Stomach (tissue), 9 donors: ENCODE results near the gene MFN1. TPM values are rescaled to one million over a fixed set of nuclear protein-coding genes. Genes with fewer than 3 reads are reported as not detected.

Experiments
- DNase-seq, 2 donors: peaks; one replicate each; pipeline versions ENCODE4 v3.0.0 to v3.0.0-alpha.2; 2013 to 2019
- H3K27ac ChIP-seq, 5 donors: fragments of 200-600 bp in 4 of 5; sonication (generic) in 4 of 5; one replicate each; pipeline ENCODE4 v1.5.1; 2013 to 2019; ENCODE audit warnings: mild to moderate bottlenecking in 1 of 5, moderate library complexity in 1 of 5
- H3K27me3 ChIP-seq, 3 donors: fragments of 200-600 bp; sonication (generic); one replicate each; pipeline ENCODE4 v1.5.1; 2017 to 2019; ENCODE audit warnings: mixed run types in 1 of 3
- H3K36me3 ChIP-seq, 4 donors: fragments of 200-600 bp; sonication (generic); 1 replicate in 3 of 4; 2 replicates in 1 of 4; pipeline ENCODE4 v1.5.1; 2016 to 2019
- H3K4me1 ChIP-seq, 4 donors: fragments of 200-600 bp; sonication (generic); one replicate each; pipeline ENCODE4 v1.5.1; 2016 to 2019
- H3K4me3 ChIP-seq, 4 donors: fragments of 200-600 bp; sonication (generic) in 3 of 4; one replicate each; pipeline ENCODE4 v1.5.1; 2016 to 2019; ENCODE audit warnings: mild to moderate bottlenecking in 1 of 4
- H3K9me3 ChIP-seq, 4 donors: fragments of 200-600 bp; sonication (generic); one replicate each; pipeline ENCODE4 v1.5.1; 2016 to 2019
- EP300 ChIP-seq: sonication (generic); formaldehyde crosslinking; IDR thresholded peaks from one replicate; pipeline ENCODE4 v1.6.1; 2017; ENCODE audit warnings: antibody characterized with exemption
- POLR2A ChIP-seq, 4 donors: fragments of 450-650 bp; IDR thresholded peaks; one replicate each; pipeline ENCODE4 v1.6.1; 2016; ENCODE audit warnings: antibody characterized with exemption in 4 of 4, control low read depth in 2 of 4, mild to moderate bottlenecking in 1 of 4, moderate library complexity in 1 of 4
- POLR2AphosphoS5 ChIP-seq, 3 donors: sonication (generic); formaldehyde crosslinking; IDR thresholded peaks; one replicate each; pipeline ENCODE4 v1.6.1; 2016; ENCODE audit warnings: antibody characterized with exemption in 3 of 3
- WGBS, 5 donors: extraction: QIAGEN DNeasy Blood & Tissue Kit in 3 of 5; methylation state at CpG; one replicate each; pipeline versions ENCODE4 v1.1.5 to v1.1.7; 2013 to 2018; 5-methylcytosine and 5-hydroxymethylcytosine counted together
- intact Hi-C: fragments of 100-400 bp; cut with DNase I; formaldehyde crosslinking; loops from one replicate; pipeline ENCODE4 v1.15.1; 2023; ENCODE audit warnings: low total_unique reads
- polyA plus RNA-seq, 3 donors: library from polyadenylated mRNA; stranded (reverse); fragments of 200-250 nt; gene quantifications; one replicate each; pipeline ENCODE4 v1.2.3, GENCODE V29; 2013
- total RNA-seq, 5 donors: library from RNA; depleted of rRNA; stranded (reverse); fragments of >200 nt; gene quantifications; one replicate each; pipeline versions ENCODE4 v1.1.0 to v1.2.3, GENCODE V29; 2014 to 2016
- TF ChIP-seq, protein P1 (sequence below), 7 experiments: fragments of 450-650 bp in 4 of 7; fragments of 200-600 bp in 3 of 7; sonication (generic) in 3 of 7; IDR thresholded peaks; one replicate each; pipeline ENCODE4 v1.5.1; 2016 to 2019; ENCODE audit warnings: antibody characterized with exemption in 7 of 7, control low read depth in 2 of 7, mild to moderate bottlenecking in 1 of 7
- donor health status: healthy with polysubstance abuse.
- donor health status: Bipolar disorder and iron deficiency.
- donor health status: healthy.

The MFN1 gene
- total and polyA plus RNA-seq, 8 donors = 9.7 to 124 (median 17.0) TPM

DNA sequence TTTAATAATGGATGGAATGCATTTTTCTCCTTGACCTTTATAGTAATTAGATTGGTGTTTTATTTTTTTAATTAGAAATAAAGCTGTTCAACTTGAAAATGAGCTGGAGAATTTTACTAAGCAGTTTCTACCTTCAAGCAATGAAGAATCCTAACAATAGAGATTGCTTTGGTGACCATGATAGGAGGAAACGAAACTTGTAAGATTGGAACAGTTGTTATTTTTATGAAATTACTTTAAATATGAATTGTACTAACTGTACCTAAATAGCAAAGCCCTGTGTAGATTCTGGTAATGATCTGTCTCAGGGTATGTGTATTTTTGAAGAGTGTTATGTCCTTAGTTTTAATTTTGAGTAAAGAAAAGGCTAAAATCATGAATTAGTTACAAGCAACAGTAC is 44.4 kb downstream of the MFN1 start:
- no peaks in the 10 kb centered on the region for H3K4me1 ChIP-seq
- intact Hi-C loops = no loop called here
- TF ChIP-seq POLR2AphosphoS5 (IDR thresholded peaks at IDR 0.05) (no peak), POLR2A (IDR thresholded peaks at IDR 0.05) (no peak), EP300 (no peak)
- TF ChIP-seq, protein P1, sequence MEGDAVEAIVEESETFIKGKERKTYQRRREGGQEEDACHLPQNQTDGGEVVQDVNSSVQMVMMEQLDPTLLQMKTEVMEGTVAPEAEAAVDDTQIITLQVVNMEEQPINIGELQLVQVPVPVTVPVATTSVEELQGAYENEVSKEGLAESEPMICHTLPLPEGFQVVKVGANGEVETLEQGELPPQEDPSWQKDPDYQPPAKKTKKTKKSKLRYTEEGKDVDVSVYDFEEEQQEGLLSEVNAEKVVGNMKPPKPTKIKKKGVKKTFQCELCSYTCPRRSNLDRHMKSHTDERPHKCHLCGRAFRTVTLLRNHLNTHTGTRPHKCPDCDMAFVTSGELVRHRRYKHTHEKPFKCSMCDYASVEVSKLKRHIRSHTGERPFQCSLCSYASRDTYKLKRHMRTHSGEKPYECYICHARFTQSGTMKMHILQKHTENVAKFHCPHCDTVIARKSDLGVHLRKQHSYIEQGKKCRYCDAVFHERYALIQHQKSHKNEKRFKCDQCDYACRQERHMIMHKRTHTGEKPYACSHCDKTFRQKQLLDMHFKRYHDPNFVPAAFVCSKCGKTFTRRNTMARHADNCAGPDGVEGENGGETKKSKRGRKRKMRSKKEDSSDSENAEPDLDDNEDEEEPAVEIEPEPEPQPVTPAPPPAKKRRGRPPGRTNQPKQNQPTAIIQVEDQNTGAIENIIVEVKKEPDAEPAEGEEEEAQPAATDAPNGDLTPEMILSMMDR (IDR thresholded peaks at IDR 0.05) = no peak
- H3K27me3 ChIP-seq = no peaks in the 10 kb centered on the region
- DNase-seq = no peak
- H3K36me3 ChIP-seq = peaks cover 26 to 87% (median 73%) of the 10 kb centered on the region in 4 donors
- no peaks in the 10 kb centered on the region for H3K9me3 ChIP-seq
- WGBS, 5 donors = 85 to 98% (median 89%) methylated on average over 1 of the region's 1 CpG
- no peak overlapping the region for H3K27ac ChIP-seq
- H3K4me3 ChIP-seq = no peak overlapping the region

DNA sequence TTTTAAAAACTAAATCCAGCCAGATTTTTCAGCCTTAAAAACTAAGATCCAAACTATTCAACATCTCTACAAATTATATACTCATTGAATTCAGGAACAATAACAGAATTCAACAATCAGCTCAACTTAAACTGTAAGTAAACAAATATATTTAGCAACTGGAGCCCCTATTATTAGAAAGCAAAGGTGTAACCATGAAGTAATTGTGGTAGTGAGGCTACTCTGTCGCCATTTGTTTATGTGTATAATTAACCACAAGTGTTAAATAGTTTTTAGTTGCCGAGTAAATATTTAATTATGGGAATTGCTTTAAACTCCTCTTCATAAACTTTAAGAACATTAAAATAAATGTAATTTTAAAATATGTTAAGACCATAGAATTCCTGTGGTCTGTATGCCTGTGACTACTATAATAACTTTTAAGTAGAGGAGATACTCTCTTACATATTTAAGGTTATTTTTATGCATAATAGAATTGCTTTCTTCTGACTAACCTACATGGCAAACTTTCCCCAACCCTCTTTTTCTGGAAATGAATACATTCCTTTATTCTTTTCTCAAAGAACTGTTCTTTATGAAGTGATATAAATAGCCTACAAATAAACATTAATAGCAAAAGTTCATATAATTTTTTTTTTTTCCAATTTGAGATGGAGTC is 51.2 kb downstream of the MFN1 start:
- H3K27me3 ChIP-seq = no peaks in the 10 kb centered on the region
- H3K4me1 ChIP-seq = no peaks in the 10 kb centered on the region
- DNase-seq = no peak
- 79 to 85% (median 80%) methylated on average over 2 of the region's 2 CpGs for WGBS, 5 donors
- H3K27ac ChIP-seq = no peak overlapping the region
- no peaks in the 10 kb centered on the region for H3K9me3 ChIP-seq
- intact Hi-C loops = no loop called here
- TF ChIP-seq POLR2A (IDR thresholded peaks at IDR 0.05) (no peak), POLR2AphosphoS5 (IDR thresholded peaks at IDR 0.05) (no peak), EP300 (no peak)
- TF ChIP-seq, protein P1 (IDR thresholded peaks at IDR 0.05) = no peak
- H3K36me3 ChIP-seq = peaks cover 8 to 74% (median 62%) of the 10 kb centered on the region in 4 donors
- H3K4me3 ChIP-seq = no peak overlapping the region

DNA sequence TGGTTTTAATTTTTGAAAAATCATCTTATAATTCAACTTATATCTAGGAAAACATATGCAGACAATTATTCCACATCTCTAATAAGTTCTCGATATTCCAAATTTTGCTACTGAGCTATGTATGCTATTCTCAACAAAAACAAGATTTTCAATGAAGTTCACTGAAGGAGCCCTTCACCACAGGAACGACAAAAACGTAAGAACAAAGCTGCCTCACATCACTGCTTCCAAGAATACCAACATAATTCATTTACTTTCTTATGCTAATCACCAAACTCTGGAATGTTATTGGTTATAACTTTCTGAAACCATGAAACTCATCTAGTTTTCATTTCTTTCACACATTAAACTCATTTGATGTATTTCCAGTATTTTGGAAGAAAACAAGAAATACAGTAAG is 54.1 kb downstream of the MFN1 start:
- Histone ChIP-seq H3K27me3 (no peaks in the 10 kb centered on the region), H3K4me1 (no peaks in the 10 kb centered on the region), H3K4me3 (no peak overlapping the region), H3K9me3 (no peaks in the 10 kb centered on the region), H3K36me3 (peaks cover 3 to 69% (median 58%) of the 10 kb centered on the region in 4 donors), H3K27ac (no peak overlapping the region)
- TF ChIP-seq EP300 (no peak), POLR2AphosphoS5 (IDR thresholded peaks at IDR 0.05) (no peak), POLR2A (IDR thresholded peaks at IDR 0.05) (no peak)
- TF ChIP-seq, protein P1 (IDR thresholded peaks at IDR 0.05) = no peak
- WGBS, 5 donors = 86 to 93% (median 90%) methylated on average over 3 of the region's 3 CpGs
- DNase-seq = no peak
- intact Hi-C loops = no loop called here

DNA sequence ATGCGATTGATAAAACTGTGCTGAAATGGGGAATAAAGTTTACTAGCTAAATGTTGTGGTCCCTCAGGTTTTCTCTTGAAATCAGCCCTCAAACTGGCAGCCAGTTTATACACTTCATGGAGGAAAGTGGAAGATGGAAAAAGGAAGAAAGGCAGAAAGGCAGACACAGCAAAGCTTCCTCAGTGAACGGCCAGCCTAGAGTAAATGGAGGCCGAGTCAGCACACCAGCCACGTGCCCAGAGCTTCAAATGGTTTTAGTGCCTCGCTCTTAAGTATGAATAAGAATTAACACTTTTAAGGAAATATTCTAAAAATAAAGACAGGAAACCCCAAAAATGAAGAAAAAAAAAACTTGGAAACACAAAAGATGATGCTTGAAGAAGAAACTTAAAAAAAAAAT is 55.5 kb downstream of the MFN1 start:
- no peak for TF ChIP-seq POLR2AphosphoS5 (IDR thresholded peaks at IDR 0.05)
- TF ChIP-seq EP300 = no peak
- TF ChIP-seq, protein P1 (IDR thresholded peaks at IDR 0.05) = no peak
- no peak for TF ChIP-seq POLR2A (IDR thresholded peaks at IDR 0.05)
- 77 to 86% (median 81%) methylated on average over 5 of the region's 5 CpGs for WGBS, 5 donors

More for the DNA sequence above, 55.5 kb downstream of the MFN1 start:
- no peak overlapping the region for H3K4me3 ChIP-seq
- intact Hi-C loops = no loop called here
- H3K36me3 ChIP-seq = peaks cover 3 to 71% (median 63%) of the 10 kb centered on the region in 4 donors
- H3K27ac ChIP-seq = no peak overlapping the region
- H3K4me1 ChIP-seq = no peaks in the 10 kb centered on the region
- DNase-seq = no peak
- no peaks in the 10 kb centered on the region for H3K27me3 ChIP-seq
- H3K9me3 ChIP-seq = no peaks in the 10 kb centered on the region
